Adrenal gland (tissue), 12 donors: ENCODE measurements around the gene C2CD3. TPM values are rescaled to one million over a fixed set of nuclear protein-coding genes. Genes with fewer than 3 reads are reported as not detected.

ENCODE experiments used
- DNase-seq, 7 donors: peaks; one replicate each; pipeline ENCODE4 v3.0.0-alpha.2; 2019 to 2020
- H3K27ac ChIP-seq, 5 donors: fragments of 200-600 bp; sonication (generic) in 4 of 5; 1 replicate in 3 of 5; 2 replicates in 2 of 5; pipeline versions ENCODE4 v1.5.1 to v1.8.0; 2016 to 2020; ENCODE audit warnings: mild to moderate bottlenecking in 1 of 5
- H3K27me3 ChIP-seq: fragments of 200-600 bp; 2 replicates; pipeline ENCODE4 v1.8.0; 2021
- H3K36me3 ChIP-seq, 2 donors: fragments of 200-600 bp; replicated peaks in 1 of 2; 1 replicate in 1 of 2; 2 replicates in 1 of 2; pipeline versions ENCODE4 v1.5.1 to v1.8.0; 2018 to 2022
- H3K4me1 ChIP-seq, 2 donors: fragments of 200-600 bp; replicated peaks in 1 of 2; 1 replicate in 1 of 2; 2 replicates in 1 of 2; pipeline versions ENCODE4 v1.5.1 to v1.8.0; 2018 to 2021
- H3K4me3 ChIP-seq, 4 donors: fragments of 200-600 bp; sonication (generic) in 3 of 4; one replicate each; pipeline ENCODE4 v1.5.1; 2016 to 2018
- H3K9me3 ChIP-seq, 3 donors: fragments of 200-600 bp; sonication (generic) in 1 of 3; replicated peaks in 1 of 3; 1 replicate in 2 of 3; 2 replicates in 1 of 3; pipeline versions ENCODE4 v1.5.1 to v1.8.0; 2016 to 2021
- CTCF ChIP-seq, 6 experiments: fragments of 450-650 bp in 4 of 6; fragments of 200-600 bp in 2 of 6; sonication (generic) in 1 of 6; IDR thresholded peaks; 1 replicate in 5 of 6; 2 replicates in 1 of 6; pipeline versions ENCODE4 v1.5.1 to v1.8.0; 2016 to 2021; ENCODE audit warnings: antibody characterized with exemption in 6 of 6, mild to moderate bottlenecking in 2 of 6, moderate library complexity in 1 of 6
- POLR2A ChIP-seq, 2 donors: fragments of 450-650 bp; IDR thresholded peaks; one replicate each; pipeline ENCODE4 v1.6.1; 2017; ENCODE audit warnings: antibody characterized with exemption in 2 of 2, mild to moderate bottlenecking in 2 of 2, moderate library complexity in 1 of 2
- WGBS, 4 donors: extraction: QIAGEN DNeasy Blood & Tissue Kit in 2 of 4; methylation state at CpG; one replicate each; pipeline versions ENCODE4 v1.1.5 to v1.1.7; 2013 to 2017; 5-methylcytosine and 5-hydroxymethylcytosine counted together
- intact Hi-C, 2 donors: fragments of 100-400 bp; cut with DNase I; formaldehyde crosslinking; loops; one replicate each; pipeline versions ENCODE4 v1.14.1 to v1.15.0; 2022 to 2023
- polyA plus RNA-seq, 3 donors: library from polyadenylated mRNA; stranded (reverse); fragments of 200-250 nt in 2 of 3; fragments of 350-450 nt in 1 of 3; fragmentation: Illumina TruSeq in 1 of 3; extraction: RNeasy Lipid Tissue Mini Kit (QIAGEN cat#74804) in 1 of 3; gene quantifications; one replicate each; pipeline ENCODE4 v1.2.3, GENCODE V29; 2013 to 2014
- total RNA-seq, 9 donors: library from RNA; depleted of rRNA in 4 of 9; stranded (reverse); fragments of >200 nt in 4 of 9; fragments of 120-200 nt in 1 of 9; fragmentation: NEBNext Ultra II Directional in 1 of 9; extraction: Animal tissue kit (Norgen Biotek cat#: 25700) in 1 of 9; gene quantifications; one replicate each; pipeline versions ENCODE4 v1.1.0 to v1.2.4, GENCODE V29; 2013 to 2023
- donor health status: healthy with polysubstance abuse.
- donor health status: Bipolar disorder and iron deficiency.
- donor health status: DM: yes; HTN: yes; CAD: no.
- donor health status: DM: no; HTN: no; CAD: no.
- donor health status: DM: no; HTN: no; CAD: no.
- donor health status: DM: yes; HTN: yes; CAD: no.

C2CD3 gene
- total and polyA plus RNA-seq, 12 donors: 14.5 to 42.8 (median 25.5) TPM

GRCh38 chr11:74020539-74020938 is 150.3 kb downstream of the C2CD3 start:
- WGBS, 4 donors: 82 to 86% (median 86%) methylated on average over 4 of the region's 4 CpGs
- Histone ChIP-seq H3K36me3 (no peaks in the 10 kb centered on the region), H3K27me3 (no peaks in the 10 kb centered on the region), H3K9me3 (no peaks in the 10 kb centered on the region), H3K4me3 (no peak overlapping the region), H3K27ac (peak overlapping the region in 4 of 5 donors; percentile 27 to 88 (median 82)), H3K4me1 (peaks cover 27 to 43% of the 10 kb centered on the region in 2 donors)
- TF ChIP-seq CTCF (IDR thresholded peaks at IDR 0.05) (no peak), POLR2A (IDR thresholded peaks at IDR 0.05) (no peak)
- peak in 1 of 7 donors; percentile 31 for DNase-seq
- intact Hi-C loops: no loop called here

- H3K27ac ChIP-seq: peak overlapping the region in 4 of 5 donors; percentile 27 to 88 (median 82)
- H3K27me3 ChIP-seq: no peaks in the 10 kb centered on the region
- intact Hi-C loops: no loop called here
- no peaks in the 10 kb centered on the region for H3K36me3 ChIP-seq
- no peak for TF ChIP-seq CTCF (IDR thresholded peaks at IDR 0.05)
- no peak for TF ChIP-seq POLR2A (IDR thresholded peaks at IDR 0.05)
- peaks cover 24 to 37% of the 10 kb centered on the region in 2 donors for H3K4me1 ChIP-seq
- peak in 1 of 7 donors; percentile 46 for DNase-seq
- H3K9me3 ChIP-seq: no peaks in the 10 kb centered on the region
- no peak overlapping the region for H3K4me3 ChIP-seq
- WGBS, 4 donors: 80 to 94% (median 87%) methylated on average over 4 of the region's 4 CpGs
Measured at GRCh38 chr11:74019860-74020259, 150.9 kb downstream of the C2CD3 start.

- Histone ChIP-seq H3K27me3 (no peaks in the 10 kb centered on the region), H3K4me1 (peaks cover 21 to 30% of the 10 kb centered on the region in 2 donors), H3K9me3 (no peaks in the 10 kb centered on the region), H3K4me3 (no peak overlapping the region), H3K36me3 (no peaks in the 10 kb centered on the region), H3K27ac (peak overlapping the region; percentile 78 to 88 (median 82))
- 34 to 54% (median 45%) methylated on average over 3 to 4 of the region's 4 CpGs for WGBS, 4 donors
- intact Hi-C loops: no loop called here
- DNase-seq: peak in 1 of 7 donors; percentile 51
- TF ChIP-seq POLR2A (IDR thresholded peaks at IDR 0.05) (no peak), CTCF (IDR thresholded peaks at IDR 0.05) (no peak)
Measured at GRCh38 chr11:74019104-74019738, 151.6 kb downstream of the C2CD3 start.

- 53 to 70% (median 60%) methylated on average over 8 to 9 of the region's 9 CpGs for WGBS, 4 donors
- DNase-seq: peak; percentile 78 to 97 (median 93)
- H3K4me1 ChIP-seq: peaks cover 21 to 24% of the 10 kb centered on the region in 2 donors
- H3K9me3 ChIP-seq: no peaks in the 10 kb centered on the region
- TF ChIP-seq POLR2A (IDR thresholded peaks at IDR 0.05): peak in 1 of 2 donors; percentile 33
- TF ChIP-seq CTCF (IDR thresholded peaks at IDR 0.05): no peak
- no peak overlapping the region for H3K4me3 ChIP-seq
- intact Hi-C loops: no loop called here
- H3K36me3 ChIP-seq: no peaks in the 10 kb centered on the region
- no peaks in the 10 kb centered on the region for H3K27me3 ChIP-seq
- H3K27ac ChIP-seq: peak overlapping the region; percentile 78 to 88 (median 82)
Measured at GRCh38 chr11:74018331-74019005, 152.3 kb downstream of the C2CD3 start.
